ENCODE data around the gene IFT122. TPM values are rescaled to one million over a fixed set of nuclear protein-coding genes. Genes with fewer than 3 reads are reported as not detected.

The IFT122 gene
- total and polyA plus RNA-seq, 2 of the 4 experiments (the other 2 are of a cell fraction) = 16.8 to 28.0 TPM

DNA sequence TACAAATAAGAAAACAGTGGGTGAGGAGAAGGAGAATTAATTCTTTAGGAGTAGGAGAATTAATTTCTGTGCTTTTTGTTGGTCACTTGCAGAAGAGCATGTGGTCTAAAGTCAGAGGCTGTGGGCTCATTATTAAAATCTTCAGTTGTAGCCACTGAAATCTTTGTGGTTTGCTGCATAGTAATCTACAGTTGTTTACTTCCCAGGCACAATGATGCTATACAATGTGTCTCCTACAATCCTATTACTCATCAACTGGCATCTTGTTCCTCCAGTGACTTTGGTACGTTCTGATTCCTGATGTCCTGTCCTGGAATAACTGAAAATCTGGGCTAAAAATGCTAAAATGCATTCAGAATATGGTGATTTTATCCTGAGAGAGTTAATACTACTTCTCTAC is 21.0 kb downstream of the IFT122 start:
- Histone ChIP-seq H3K23ac (ENCODE audit: low read depth, low read length) (no peak overlapping the region), H2BK15ac (ENCODE audit: low read depth, low read length) (no peak overlapping the region), H3K56ac (ENCODE audit: extremely low read depth, insufficient read depth, low read length) (no peak overlapping the region), H4K91ac (ENCODE audit: insufficient read depth, low read depth, low read length) (no peak overlapping the region), H3K27me3 (ENCODE audit: control insufficient read depth, insufficient read depth, low read length) (no peaks in the 10 kb centered on the region), H3K4ac (ENCODE audit: low read depth, low read length) (peak overlapping the region; percentile 38), H2BK5ac (ENCODE audit: low read depth, low read length, poor library complexity, severe bottlenecking) (peak overlapping the region; percentile 46), H3K4me1 (ENCODE audit: control insufficient read depth, insufficient read depth, low read length) (peaks cover 11% of the 10 kb centered on the region), H4K8ac (ENCODE audit: low read depth in 2 of 2, low read length in 2 of 2) (no peak overlapping the region), H3K14ac (replicated peaks; ENCODE audit: low read depth, low read length) (peak overlapping the region; percentile 50; the same call in 1 of the 2 replicates), H3K9ac (ENCODE audit: low read depth, low read length) (no peak overlapping the region), H3K36me3 (ENCODE audit: control insufficient read depth, insufficient read depth, low read length) (peaks cover 3% of the 10 kb centered on the region), H3K79me1 (ENCODE audit: low read depth in 1 of 2, low read length in 2 of 2) (peaks cover 5 to 17% of the 10 kb centered on the region in 2 experiments; a peak in 2 of 4 replicates), H3K9me3 (ENCODE audit: control insufficient read depth, insufficient read depth, low read length) (no peaks in the 10 kb centered on the region), H3K4me3 (ENCODE audit: insufficient read depth, low read depth, low read length) (no peak overlapping the region), H2BK20ac (ENCODE audit: low read depth, low read length) (no peak overlapping the region), H4K20me1 (ENCODE audit: insufficient read depth, low read length) (0 out of 2 replicates have a peak, but pooled peaks cover 5% of the 10 kb centered on the region), H4K5ac (ENCODE audit: low read depth, low read length) (no peak overlapping the region), H3K9me1 (ENCODE audit: insufficient read depth, low read length) (peaks cover 24% of the 10 kb centered on the region), H2AK5ac (ENCODE audit: low read depth, low read length) (no peak overlapping the region), H3K27ac (ENCODE audit: insufficient read depth, low read length) (no peak overlapping the region), H2AFZ (replicated peaks; ENCODE audit: low read length, poor library complexity) (no peak overlapping the region), H2AK9ac (replicated peaks; ENCODE audit: low read depth, low read length, poor library complexity) (no peak overlapping the region), H2BK120ac (ENCODE audit: low read depth, low read length) (no peak overlapping the region), H3K18ac (ENCODE audit: low read depth, low read length) (no peak overlapping the region), H3K4me2 (ENCODE audit: low read depth, low read length) (peak overlapping the region; percentile 40; the same call in 1 of the 2 replicates)
- dilution Hi-C loops (cut with HindIII; ENCODE audit: low sequenced_read_pairs, unreplicated experiment) = no loop called here
- CTCF ChIA-PET = no interaction called here
- ATAC-seq (ENCODE audit: low read depth) (peak; percentile 80), DNase-seq (peak; percentile 81)
- in situ Hi-C loops (cut with MboI; ENCODE audit: low sequenced_read_pairs) = no loop called here
- TF ChIP-seq RCOR1 (IDR thresholded peaks at IDR 0.05; ENCODE audit: insufficient replicate concordance, low read length) = no peak
- TF ChIP-seq USF2 (IDR thresholded peaks at IDR 0.05; ENCODE audit: low read depth, low read length) = no peak
- peak; percentile 48 for TF ChIP-seq FOS (IDR thresholded peaks at IDR 0.05; ENCODE audit: low read depth, low read length)
- TF ChIP-seq, protein P1, sequence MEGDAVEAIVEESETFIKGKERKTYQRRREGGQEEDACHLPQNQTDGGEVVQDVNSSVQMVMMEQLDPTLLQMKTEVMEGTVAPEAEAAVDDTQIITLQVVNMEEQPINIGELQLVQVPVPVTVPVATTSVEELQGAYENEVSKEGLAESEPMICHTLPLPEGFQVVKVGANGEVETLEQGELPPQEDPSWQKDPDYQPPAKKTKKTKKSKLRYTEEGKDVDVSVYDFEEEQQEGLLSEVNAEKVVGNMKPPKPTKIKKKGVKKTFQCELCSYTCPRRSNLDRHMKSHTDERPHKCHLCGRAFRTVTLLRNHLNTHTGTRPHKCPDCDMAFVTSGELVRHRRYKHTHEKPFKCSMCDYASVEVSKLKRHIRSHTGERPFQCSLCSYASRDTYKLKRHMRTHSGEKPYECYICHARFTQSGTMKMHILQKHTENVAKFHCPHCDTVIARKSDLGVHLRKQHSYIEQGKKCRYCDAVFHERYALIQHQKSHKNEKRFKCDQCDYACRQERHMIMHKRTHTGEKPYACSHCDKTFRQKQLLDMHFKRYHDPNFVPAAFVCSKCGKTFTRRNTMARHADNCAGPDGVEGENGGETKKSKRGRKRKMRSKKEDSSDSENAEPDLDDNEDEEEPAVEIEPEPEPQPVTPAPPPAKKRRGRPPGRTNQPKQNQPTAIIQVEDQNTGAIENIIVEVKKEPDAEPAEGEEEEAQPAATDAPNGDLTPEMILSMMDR (conservative IDR thresholded peaks at IDR 0.05; ENCODE audit: low read depth, low read length) = no peak
- TF ChIP-seq ELK1 (IDR thresholded peaks at IDR 0.05; ENCODE audit: borderline replicate concordance, low read depth, low read length) = no peak
- peak; percentile 9; the same call in 1 of the 2 replicates for TF ChIP-seq CEBPB (IDR thresholded peaks at IDR 0.05; ENCODE audit: low read depth, low read length)
- peak; percentile 39; the same call in 1 of the 2 replicates for TF ChIP-seq MXI1 (IDR thresholded peaks at IDR 0.05; ENCODE audit: borderline replicate concordance, low read depth, low read length)
- TF ChIP-seq MAZ (IDR thresholded peaks at IDR 0.05; ENCODE audit: borderline replicate concordance, low read depth, low read length) = no peak
- TF ChIP-seq BHLHE40 (IDR thresholded peaks at IDR 0.05; ENCODE audit: low read depth, low read length) = peak; percentile 45
- no peak for TF ChIP-seq POLR2A (IDR thresholded peaks at IDR 0.05; ENCODE audit: low read depth, low read length)
- no peak for TF ChIP-seq MAFK (IDR thresholded peaks at IDR 0.05; ENCODE audit: low read depth, low read length)
- no peak for TF ChIP-seq RAD21 (IDR thresholded peaks at IDR 0.05; ENCODE audit: low read length)
- TF ChIP-seq RFX5 (IDR thresholded peaks at IDR 0.05; ENCODE audit: low read depth, low read length) = no peak
- TF ChIP-seq CHD1 (IDR thresholded peaks at IDR 0.05; ENCODE audit: low read depth, low read length) = no peak; the same call in 1 of the 2 replicates
- no peak for TF ChIP-seq SMC3 (IDR thresholded peaks at IDR 0.05; ENCODE audit: low read depth, low read length)
- TF ChIP-seq NFE2L2 (IDR thresholded peaks at IDR 0.05; ENCODE audit: low read depth, low read length) = no peak
- POLR2A ChIA-PET (ENCODE audit: unreplicated experiment) = no interaction called here
- WGBS, 2 experiments (ENCODE audit: extremely low coverage in 2 of 2, insufficient read length in 1 of 2) = no CpG with 5 or more reads among the region's 1 CpG
- BruUV-seq (replicated peaks) = no TSS peak
- intact Hi-C loops (cut with micrococcal nuclease) = no loop called here

All from IMR-90 (cell line).